HEK293 (cell line): Measurements from ENCODE around the gene ANKRD35.

ENCODE experiments used
- ZNF518A ChIP-seq: fragments of 450-650 bp; formaldehyde crosslinking; conservative IDR thresholded peaks from 2 replicates; pipeline ENCODE4 v1.5.1; 2016; ENCODE audit warnings: low read depth, missing biosample characterization, missing genetic modification characterization
- ZNF610 ChIP-seq: fragments of 450-650 bp; formaldehyde crosslinking; IDR thresholded peaks from 2 replicates; pipeline ENCODE4 v1.5.1; 2016; ENCODE audit warnings: missing biosample characterization, missing genetic modification characterization, borderline replicate concordance
- ZNF791 ChIP-seq: fragments of 450-650 bp; formaldehyde crosslinking; IDR thresholded peaks from 2 replicates; pipeline ENCODE4 v1.5.1; 2016; ENCODE audit warnings: missing biosample characterization, missing genetic modification characterization

- TF ChIP-seq ZNF518A (tag by site-specific recombination) (no peak), ZNF610 (tag by site-specific recombination) (no peak), ZNF791 (tag by site-specific recombination) (no peak)
Observed at GRCh38 chr1:145927916-145928643, 42.4 kb upstream of the ANKRD35 start.
